Activated T-helper 1 cell treated with Interleukin-2 at 50 U/mL for 16 hours (primary cell): Measurements from ENCODE around the gene KCTD19.

ENCODE experiments used
- DNase-seq: peaks from one replicate; pipeline ENCODE4 v3.0.0-alpha.2; 2020; ENCODE audit warnings: low read depth

The KCTD19 gene

DNA sequence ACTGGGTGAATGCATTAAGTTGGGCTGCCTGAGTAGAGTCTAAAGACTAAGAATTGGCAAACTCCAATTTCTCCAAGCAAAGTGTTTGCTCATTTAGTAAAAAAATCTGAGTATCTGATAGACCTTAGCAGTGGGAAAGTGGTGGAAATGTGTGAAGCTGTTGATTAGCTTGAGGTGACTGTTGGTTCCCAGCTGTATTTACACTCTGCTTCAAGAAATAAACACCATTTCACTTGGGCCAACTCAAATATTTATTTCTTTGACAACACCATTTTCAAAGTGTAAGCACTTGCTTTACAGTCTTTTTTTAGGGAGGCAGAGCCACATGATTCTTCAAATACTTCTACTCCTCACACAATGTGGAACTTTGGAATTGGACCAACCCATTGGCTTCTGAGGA, 8.7 kb downstream of the KCTD19 start:
- DNase-seq, result no peak

DNA sequence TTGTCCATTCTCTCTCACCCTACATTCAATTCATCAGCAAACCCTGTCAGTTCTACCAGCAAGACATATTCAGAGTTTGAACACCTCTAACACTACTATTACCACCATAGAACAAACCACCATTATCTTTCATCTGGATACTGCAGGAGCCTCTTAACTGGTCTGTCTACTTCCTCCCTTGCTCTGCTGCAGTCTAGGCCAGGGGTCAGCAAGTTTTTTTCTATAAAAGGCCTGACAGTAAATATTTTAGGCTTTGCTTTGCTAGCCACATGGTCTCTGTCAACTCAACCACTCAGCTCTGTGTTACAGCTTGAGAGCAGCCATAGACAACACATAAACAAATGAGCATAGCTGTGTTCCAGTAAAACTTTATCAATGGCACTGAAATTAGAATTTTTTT, 13.8 kb downstream of the KCTD19 start:
- DNase-seq, result no peak

DNA sequence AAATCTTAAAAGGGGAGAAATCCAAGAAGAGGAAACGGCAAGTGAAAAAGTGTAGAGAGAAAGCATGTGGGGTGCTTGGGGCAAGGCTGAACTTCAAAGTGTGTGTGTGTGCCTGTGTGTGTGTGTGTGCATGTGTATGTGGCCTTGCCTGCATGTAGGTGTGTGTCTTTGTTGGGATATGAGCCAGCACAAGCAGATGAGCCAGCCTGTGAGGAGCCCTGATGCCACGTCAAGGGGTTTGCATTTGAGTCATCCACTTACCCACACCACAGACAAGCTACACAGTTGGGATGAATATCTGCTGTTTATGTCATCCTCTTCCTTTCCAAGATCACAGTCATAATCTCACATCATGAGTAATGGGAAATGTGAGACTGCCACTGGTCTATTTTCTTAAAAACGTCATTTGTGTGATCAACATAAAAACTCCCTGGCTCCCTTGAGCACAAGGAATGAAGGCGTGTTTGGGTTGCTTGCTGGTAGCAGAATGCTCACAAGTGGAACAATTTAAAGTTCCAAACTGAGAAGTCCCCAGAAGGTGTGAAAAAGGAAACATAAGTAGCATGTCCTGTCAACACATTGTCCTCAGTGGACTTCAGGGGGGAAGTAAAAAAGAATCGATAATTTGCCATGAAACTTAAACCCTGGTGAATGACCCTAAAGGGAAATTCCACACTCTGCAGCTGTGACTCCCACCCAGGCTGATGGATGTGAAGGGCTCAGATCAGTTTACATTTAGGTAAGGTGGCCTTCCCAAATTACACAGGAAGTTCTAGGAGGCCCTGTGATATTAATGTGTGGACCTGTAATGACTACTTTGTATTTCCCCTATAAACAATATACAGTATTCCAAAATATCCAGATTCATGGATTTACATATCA, 14.7 kb downstream of the KCTD19 start:
- no peak for DNase-seq

DNA sequence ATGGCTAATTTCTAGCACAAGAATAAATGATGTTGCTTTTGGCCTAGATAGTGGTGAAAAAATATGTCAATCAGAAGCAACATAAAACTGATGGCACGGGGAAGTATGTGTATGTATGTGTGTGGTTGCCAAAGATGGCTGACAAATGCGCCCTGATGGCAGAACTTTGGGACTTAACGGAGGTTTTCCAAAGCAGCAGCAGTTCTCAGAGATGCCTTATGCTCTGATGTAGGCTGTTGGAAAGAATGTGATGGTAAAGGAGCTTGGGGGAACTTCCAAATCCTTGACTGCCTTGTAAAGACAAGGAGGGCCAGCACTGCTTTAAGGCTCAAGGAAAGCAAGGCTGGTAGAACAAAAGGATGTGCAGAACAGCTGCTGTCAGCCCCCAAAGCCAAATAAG, 16.0 kb downstream of the KCTD19 start:
- no peak for DNase-seq

- DNase-seq, result no peak
Measured at GRCh38 chr16:67305216-67306071, 21.1 kb downstream of the KCTD19 start.

DNA sequence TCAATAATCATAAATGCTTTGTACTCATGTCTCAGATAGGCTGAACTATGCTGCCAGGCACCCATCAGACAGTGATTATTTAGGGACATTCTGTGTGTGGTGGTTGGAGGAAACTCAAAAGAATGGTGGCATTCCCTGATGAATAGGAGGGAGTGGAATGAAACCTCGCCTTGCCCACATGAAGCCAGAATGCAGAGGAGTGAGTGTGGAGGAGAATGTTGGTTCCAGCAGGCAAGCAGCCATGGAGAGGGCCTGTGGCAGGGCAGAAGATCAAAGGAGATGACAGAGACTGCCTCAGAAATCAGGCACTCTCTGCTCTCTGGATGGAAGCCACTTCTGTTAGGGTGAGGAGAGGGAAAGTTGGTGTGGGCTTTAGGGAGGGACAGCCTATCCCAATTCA, 22.5 kb downstream of the KCTD19 start:
- no peak for DNase-seq

DNA sequence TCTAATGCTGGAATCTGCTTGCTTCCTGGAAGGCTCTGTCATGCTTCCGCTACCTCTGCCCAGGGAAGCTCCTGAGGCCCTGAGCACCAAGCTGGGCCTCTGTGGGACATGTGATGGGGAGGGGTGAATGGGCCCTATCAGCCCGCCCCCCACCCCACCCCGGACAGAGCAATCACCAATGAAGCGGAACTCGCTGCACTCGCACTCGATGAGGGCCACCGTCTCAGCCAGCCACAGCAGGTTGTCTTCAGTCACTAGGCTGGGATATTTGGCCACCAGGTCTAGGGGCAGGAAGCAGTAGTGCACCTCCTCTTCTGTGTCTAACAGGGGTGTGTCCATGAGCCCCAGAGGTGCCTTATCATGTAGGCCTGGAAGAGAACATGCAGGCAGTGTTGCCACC, 23.6 kb downstream of the KCTD19 start:
- DNase-seq, result no peak

GRCh38 chr16:67302076-67302475, 24.5 kb downstream of the KCTD19 start:
- DNase-seq, result no peak

DNA sequence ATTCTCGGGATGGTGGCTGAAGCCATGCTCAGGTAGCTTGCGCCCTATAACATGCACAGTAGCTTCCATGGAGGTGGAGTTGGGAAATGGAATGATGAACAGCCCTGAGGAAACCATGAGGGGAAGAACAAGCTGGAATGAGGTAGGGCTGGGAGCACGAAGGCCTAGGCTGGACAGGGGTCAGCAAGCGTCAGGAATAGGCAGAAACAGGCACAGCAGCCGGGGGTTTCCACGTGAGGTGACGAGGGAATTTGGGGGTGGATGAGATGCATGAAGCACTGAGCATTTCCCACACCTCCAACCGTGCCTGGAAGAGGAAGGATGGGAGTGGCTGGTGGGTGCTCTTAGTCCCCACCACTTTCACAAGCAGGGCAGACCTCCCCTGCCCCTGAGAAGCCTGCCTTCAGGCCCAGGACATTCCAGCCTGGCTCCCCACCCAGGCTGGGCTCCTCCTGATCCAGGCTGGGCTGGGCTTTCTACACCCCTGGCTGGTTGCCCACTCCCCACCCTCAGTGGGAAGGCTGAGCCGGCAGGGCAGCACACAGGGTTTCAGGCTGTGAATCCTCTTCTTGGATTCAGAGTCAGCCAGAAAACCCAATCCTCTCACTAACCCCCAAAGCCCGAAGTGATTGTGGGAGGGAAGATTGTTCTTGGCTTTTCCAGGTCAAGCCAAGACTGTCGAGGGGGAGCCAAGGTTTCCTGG, 25.3 kb downstream of the KCTD19 start:
- DNase-seq, result no peak

DNA sequence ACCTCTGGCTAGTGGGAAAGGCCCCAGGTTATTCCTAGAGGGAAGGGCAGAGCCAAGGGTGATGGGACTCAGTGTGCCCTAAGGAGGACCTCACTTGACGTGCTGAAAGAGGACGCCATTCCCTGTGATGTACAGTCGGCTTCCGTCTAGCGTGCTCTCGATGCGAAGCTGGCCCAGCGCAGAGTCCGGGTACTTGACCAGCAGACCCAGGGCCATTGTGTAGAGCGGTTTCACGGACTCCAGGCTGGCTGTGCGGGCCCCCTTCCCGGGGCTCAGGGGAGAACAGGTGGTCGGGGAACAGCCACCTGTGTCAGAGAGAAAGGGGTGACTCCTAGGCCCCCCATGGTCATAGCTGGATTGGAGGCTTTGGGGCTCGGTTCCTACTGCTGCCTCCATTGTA, 27.3 kb downstream of the KCTD19 start:
- DNase-seq, result no peak

DNA sequence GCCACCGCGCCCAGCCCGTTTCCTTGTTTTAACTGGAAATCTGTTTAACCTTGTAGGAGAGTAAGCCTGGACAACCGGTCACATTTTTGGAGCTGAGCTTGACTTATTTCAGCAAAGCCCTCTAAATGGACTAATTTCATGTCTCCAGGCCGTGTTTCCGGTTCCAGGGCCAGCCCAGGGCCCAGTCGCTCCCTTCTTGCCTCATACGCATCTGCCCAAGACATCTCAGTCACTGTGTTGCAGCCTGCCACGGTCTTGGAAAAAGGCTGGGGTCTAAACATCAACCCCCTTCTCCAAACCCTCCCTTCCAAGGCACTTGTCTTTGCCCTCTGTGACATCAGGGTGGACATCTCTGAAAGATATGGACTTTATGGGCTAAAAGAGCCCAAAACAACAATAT, 28.3 kb downstream of the KCTD19 start:
- DNase-seq, result no peak

DNA sequence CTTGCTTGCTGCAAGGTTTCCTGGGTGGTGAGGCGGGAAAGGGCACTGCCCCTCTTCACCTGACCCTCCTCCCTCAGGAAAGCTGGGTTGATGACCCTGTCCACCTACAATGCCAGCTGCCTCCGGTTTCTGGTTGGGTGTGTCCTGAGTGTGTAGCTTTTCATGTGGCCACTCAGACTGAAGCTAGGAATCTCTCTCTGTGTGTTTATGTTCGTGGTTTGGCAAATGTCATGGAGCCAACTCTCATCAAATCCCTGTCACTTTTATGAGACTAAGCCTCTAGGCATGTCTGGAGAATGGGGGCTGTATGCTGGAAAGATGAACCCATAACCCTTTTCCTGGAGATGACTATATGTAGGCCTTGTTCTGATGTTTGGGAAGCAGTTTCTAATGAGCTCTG, 30.1 kb downstream of the KCTD19 start:
- DNase-seq, result no peak

GRCh38 chr16:67294938-67295361, 31.6 kb downstream of the KCTD19 start:
- no peak for DNase-seq

GRCh38 chr16:67294171-67294757, 32.3 kb downstream of the KCTD19 start:
- DNase-seq, result no peak

- no peak for DNase-seq
Measured at GRCh38 chr16:67291461-67291860, 35.1 kb downstream of the KCTD19 start.

DNA sequence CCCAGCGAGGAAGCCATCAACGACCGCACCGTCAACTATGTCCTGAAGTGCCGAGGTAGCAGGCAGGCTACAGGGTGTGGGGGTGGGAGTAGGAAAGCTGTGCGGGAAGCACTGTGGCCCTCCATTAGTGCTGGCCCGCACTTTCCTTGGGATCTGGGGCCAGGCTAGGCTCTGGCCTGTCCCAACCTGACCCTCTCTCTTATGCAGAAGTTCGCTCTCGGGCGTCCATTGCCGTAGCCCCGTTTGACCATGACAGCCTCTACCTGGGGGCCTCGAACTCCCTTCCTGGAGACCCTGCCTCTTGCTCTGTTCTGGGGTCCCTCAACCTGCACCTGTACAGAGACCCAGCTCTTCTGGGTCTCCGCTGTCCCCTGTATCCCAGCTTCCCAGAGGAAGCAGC, 38.6 kb downstream of the KCTD19 start:
- DNase-seq, result no peak

DNA sequence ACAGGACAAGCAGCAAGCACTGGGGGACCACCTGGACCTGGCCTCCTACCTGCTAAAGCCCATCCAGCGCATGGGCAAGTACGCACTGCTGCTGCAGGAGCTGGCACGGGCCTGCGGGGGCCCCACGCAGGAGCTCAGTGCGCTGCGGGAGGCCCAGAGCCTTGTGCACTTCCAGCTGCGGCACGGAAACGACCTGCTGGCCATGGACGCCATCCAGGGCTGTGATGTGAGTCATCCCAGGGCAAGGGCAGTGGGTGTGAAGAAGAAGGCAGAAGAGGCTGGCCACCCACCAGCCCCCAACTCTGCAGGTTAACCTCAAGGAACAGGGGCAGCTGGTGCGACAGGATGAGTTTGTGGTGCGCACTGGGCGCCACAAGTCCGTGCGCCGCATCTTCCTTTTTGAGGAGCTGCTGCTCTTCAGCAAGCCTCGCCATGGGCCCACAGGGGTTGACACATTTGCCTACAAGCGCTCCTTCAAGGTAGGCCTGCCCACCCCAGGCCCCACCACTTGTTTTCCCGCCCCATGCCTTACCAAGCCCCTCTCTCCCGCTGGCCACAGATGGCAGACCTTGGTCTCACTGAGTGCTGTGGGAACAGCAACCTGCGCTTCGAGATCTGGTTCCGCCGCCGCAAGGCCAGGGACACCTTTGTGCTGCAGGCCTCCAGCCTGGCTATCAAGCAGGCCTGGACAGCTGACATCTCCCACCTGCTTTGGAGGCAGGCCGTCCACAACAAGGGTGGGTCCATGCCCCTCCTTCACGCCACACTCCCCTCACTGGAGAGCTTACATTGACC, 39.9 kb downstream of the KCTD19 start:
- no peak for DNase-seq

DNA sequence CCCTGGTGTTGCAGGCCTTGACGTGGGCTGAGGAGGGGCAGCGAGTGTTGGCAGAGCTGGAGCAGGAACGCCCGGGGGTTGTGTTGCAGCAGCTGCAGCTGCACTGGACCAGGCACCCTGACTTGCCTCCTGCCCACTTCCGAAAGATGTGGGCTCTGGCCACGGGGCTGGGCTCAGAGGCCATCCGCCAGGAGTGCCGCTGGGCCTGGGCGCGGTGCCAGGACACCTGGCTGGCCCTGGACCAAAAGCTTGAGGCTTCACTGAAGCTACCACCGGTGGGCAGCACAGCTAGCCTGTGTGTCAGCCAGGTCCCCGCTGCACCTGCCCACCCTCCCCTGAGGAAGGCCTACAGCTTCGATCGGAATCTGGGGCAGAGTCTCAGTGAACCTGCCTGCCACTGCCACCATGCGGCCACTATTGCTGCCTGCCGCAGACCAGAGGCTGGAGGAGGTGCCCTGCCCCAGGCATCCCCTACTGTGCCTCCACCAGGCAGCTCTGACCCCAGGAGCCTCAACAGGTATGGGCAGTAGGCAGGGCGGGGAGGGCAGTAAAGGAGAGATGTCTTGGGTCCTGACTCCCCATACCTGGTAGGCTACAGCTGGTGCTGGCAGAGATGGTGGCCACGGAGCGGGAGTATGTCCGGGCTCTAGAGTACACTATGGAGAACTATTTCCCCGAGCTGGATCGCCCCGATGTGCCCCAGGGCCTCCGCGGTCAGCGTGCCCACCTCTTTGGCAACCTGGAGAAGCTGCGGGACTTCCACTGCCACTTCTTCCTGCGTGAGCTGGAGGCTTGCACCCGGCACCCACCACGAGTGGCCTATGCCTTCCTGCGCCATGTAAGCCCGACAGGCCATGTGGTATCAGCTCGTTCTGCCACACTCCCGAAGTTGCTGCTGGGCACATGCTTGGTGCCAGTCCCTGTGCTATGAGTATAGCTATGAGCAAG, 41.6 kb downstream of the KCTD19 start:
- DNase-seq, result no peak

DNA sequence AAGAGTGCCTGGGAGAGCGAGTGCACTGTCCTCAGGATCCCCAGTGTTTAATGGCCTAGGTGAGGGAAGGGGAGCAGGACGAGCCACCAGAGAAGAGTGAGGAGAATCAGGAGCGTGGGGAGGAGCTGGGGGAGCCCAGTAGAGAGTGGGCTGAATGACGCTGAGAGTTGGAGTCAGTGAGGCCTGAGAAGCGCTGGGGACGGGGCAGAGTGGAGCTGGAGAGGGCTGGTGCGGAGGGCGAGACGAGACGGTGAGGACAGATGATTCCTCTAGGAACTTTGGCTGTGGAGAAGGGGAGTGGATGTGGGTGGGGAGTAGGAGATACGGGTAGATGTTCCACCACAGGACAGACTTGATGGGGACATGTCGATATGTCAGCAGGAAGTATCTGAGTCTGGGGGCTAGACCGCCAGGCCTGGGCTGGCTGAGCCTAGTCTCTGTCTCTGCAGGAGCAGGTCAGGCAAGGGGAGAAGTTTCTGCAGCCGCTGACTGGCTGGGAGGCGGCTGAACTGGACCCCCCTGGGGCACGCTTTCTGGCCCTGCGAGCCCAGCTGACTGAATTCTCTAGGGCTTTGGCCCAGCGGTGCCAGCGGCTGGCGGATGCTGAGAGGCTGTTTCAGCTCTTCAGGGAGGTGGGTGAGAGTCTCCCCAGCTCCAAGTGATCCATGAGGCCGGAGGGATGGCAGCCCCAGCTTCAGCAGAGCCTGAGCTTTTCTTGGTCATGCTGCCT, 42.5 kb downstream of the KCTD19 start:
- DNase-seq, result no peak
